Uterus (tissue), 2 donors: ENCODE results near the gene TTC39B.

ENCODE experiments used
- CTCF ChIP-seq, 4 experiments: fragments of 200-600 bp in 2 of 4; fragments of 450-650 bp in 2 of 4; sonication (generic) in 2 of 4; IDR thresholded peaks; one replicate each; pipeline ENCODE4 v1.5.1; 2016 to 2019; ENCODE audit warnings: antibody characterized with exemption in 4 of 4, mild to moderate bottlenecking in 2 of 4, moderate library complexity in 1 of 4
- POLR2A ChIP-seq, 2 donors: fragments of 450-650 bp; IDR thresholded peaks; one replicate each; pipeline ENCODE4 v1.6.1; 2016; ENCODE audit warnings: antibody characterized with exemption in 2 of 2, mild to moderate bottlenecking in 1 of 2, moderate library complexity in 1 of 2

DNA sequence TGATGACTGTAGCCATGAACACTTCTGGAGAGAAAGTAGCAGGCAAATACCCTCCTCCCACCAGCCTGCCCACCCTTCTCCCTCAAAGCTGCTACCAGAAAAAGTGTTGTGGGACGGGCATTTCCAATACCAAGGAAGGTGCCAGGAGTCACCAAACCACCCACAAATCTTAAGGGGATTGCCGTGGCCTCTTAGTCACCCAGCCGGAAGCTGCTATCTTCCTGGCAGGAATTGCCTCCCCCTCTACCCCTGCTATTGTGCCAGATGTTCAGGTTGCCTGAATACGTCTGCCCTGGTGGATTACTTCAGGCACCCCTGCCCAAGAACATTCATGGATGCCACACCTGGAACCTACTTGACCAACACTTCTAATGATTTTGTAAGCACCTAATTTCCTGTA lies 156.1 kb downstream of the TTC39B start:
- no peak for TF ChIP-seq CTCF (IDR thresholded peaks at IDR 0.05)
- no peak for TF ChIP-seq POLR2A (IDR thresholded peaks at IDR 0.05)
